ENCODE data around the gene UFSP2.

UFSP2 gene

GRCh38 chr4:185387957-185388356, 37.8 kb downstream of the UFSP2 start:
- Histone ChIP-seq H3K4me1 (ENCODE audit: control insufficient read depth in 5 of 5, insufficient read depth in 5 of 5, low read length in 5 of 5) (peaks cover 0 to 7% (median 0%) of the 10 kb centered on the region in 5 donors), H3K27ac (ENCODE audit: low read depth, low read length) (no peak overlapping the region), H3K9ac (ENCODE audit: low read length in 5 of 5) (no peak overlapping the region), H3K9me3 (ENCODE audit: control insufficient read depth in 5 of 5, low read length in 5 of 5) (no peaks in the 10 kb centered on the region), H3K36me3 (ENCODE audit: control insufficient read depth in 5 of 5, insufficient read depth in 5 of 5, low read length in 5 of 5) (no peaks in the 10 kb centered on the region), H3K4me3 (ENCODE audit: low read depth in 1 of 5, low read length in 5 of 5) (no peak overlapping the region), H3K27me3 (ENCODE audit: control insufficient read depth in 5 of 5, insufficient read depth in 4 of 5, low read length in 5 of 5) (peaks cover 0 to 5% (median 0%) of the 10 kb centered on the region in 5 donors)

GRCh38 chr4:185384930-185385331, 40.8 kb downstream of the UFSP2 start:
- peak overlapping the region in 1 of 5 donors; percentile 59 for H3K9ac ChIP-seq (ENCODE audit: low read length in 5 of 5)
- peaks cover 0 to 5% (median 0%) of the 10 kb centered on the region in 5 donors for H3K27me3 ChIP-seq (ENCODE audit: control insufficient read depth in 5 of 5, insufficient read depth in 4 of 5, low read length in 5 of 5)
- no peaks in the 10 kb centered on the region for H3K36me3 ChIP-seq (ENCODE audit: control insufficient read depth in 5 of 5, insufficient read depth in 5 of 5, low read length in 5 of 5)
- peaks cover 0 to 4% (median 3%) of the 10 kb centered on the region in 5 donors for H3K9me3 ChIP-seq (ENCODE audit: control insufficient read depth in 5 of 5, low read length in 5 of 5)
- peak overlapping the region; percentile 34 for H3K27ac ChIP-seq (ENCODE audit: low read depth, low read length)
- peak overlapping the region in 2 of 5 donors; percentile 17 to 29 for H3K4me3 ChIP-seq (ENCODE audit: low read depth in 1 of 5, low read length in 5 of 5)
- H3K4me1 ChIP-seq (ENCODE audit: control insufficient read depth in 5 of 5, insufficient read depth in 5 of 5, low read length in 5 of 5) = peaks cover 0 to 7% (median 0%) of the 10 kb centered on the region in 5 donors

GRCh38 chr4:185384061-185384460, 41.7 kb downstream of the UFSP2 start:
- Histone ChIP-seq H3K4me1 (ENCODE audit: control insufficient read depth in 5 of 5, insufficient read depth in 5 of 5, low read length in 5 of 5) (peaks cover 0 to 7% (median 0%) of the 10 kb centered on the region in 5 donors), H3K9me3 (ENCODE audit: control insufficient read depth in 5 of 5, low read length in 5 of 5) (peaks cover 0 to 4% (median 3%) of the 10 kb centered on the region in 5 donors), H3K36me3 (ENCODE audit: control insufficient read depth in 5 of 5, insufficient read depth in 5 of 5, low read length in 5 of 5) (no peaks in the 10 kb centered on the region), H3K4me3 (ENCODE audit: low read depth in 1 of 5, low read length in 5 of 5) (no peak overlapping the region), H3K9ac (ENCODE audit: low read length in 5 of 5) (no peak overlapping the region), H3K27me3 (ENCODE audit: control insufficient read depth in 5 of 5, insufficient read depth in 4 of 5, low read length in 5 of 5) (peaks cover 0 to 5% (median 0%) of the 10 kb centered on the region in 5 donors), H3K27ac (ENCODE audit: low read depth, low read length) (no peak overlapping the region)

GRCh38 chr4:185383451-185383850, 42.3 kb downstream of the UFSP2 start:
- Histone ChIP-seq H3K27me3 (ENCODE audit: control insufficient read depth in 5 of 5, insufficient read depth in 4 of 5, low read length in 5 of 5) (peaks cover 0 to 5% (median 0%) of the 10 kb centered on the region in 5 donors), H3K36me3 (ENCODE audit: control insufficient read depth in 5 of 5, insufficient read depth in 5 of 5, low read length in 5 of 5) (peaks cover 0 to under 1% (median 0%) of the 10 kb centered on the region in 5 donors), H3K9me3 (ENCODE audit: control insufficient read depth in 5 of 5, low read length in 5 of 5) (peaks cover 0 to 4% (median 3%) of the 10 kb centered on the region in 5 donors), H3K27ac (ENCODE audit: low read depth, low read length) (no peak overlapping the region), H3K9ac (ENCODE audit: low read length in 5 of 5) (no peak overlapping the region), H3K4me1 (ENCODE audit: control insufficient read depth in 5 of 5, insufficient read depth in 5 of 5, low read length in 5 of 5) (peaks cover 0 to 7% (median 0%) of the 10 kb centered on the region in 5 donors), H3K4me3 (ENCODE audit: low read depth in 1 of 5, low read length in 5 of 5) (no peak overlapping the region)

GRCh38 chr4:185382754-185383153, 43.0 kb downstream of the UFSP2 start:
- Histone ChIP-seq H3K4me1 (ENCODE audit: control insufficient read depth in 5 of 5, insufficient read depth in 5 of 5, low read length in 5 of 5) (peaks cover 0 to 7% (median 0%) of the 10 kb centered on the region in 5 donors), H3K27ac (ENCODE audit: low read depth, low read length) (no peak overlapping the region), H3K9ac (ENCODE audit: low read length in 5 of 5) (no peak overlapping the region), H3K4me3 (ENCODE audit: low read depth in 1 of 5, low read length in 5 of 5) (no peak overlapping the region), H3K36me3 (ENCODE audit: control insufficient read depth in 5 of 5, insufficient read depth in 5 of 5, low read length in 5 of 5) (peaks cover 0 to 3% (median 0%) of the 10 kb centered on the region in 5 donors), H3K27me3 (ENCODE audit: control insufficient read depth in 5 of 5, insufficient read depth in 4 of 5, low read length in 5 of 5) (peaks cover 0 to 5% (median 0%) of the 10 kb centered on the region in 5 donors), H3K9me3 (ENCODE audit: control insufficient read depth in 5 of 5, low read length in 5 of 5) (peaks cover 0 to 7% (median 3%) of the 10 kb centered on the region in 5 donors)

- no peak overlapping the region for H3K4me3 ChIP-seq (ENCODE audit: low read depth in 1 of 5, low read length in 5 of 5)
- H3K9ac ChIP-seq (ENCODE audit: low read length in 5 of 5) = no peak overlapping the region
- peaks cover 0 to 7% (median 0%) of the 10 kb centered on the region in 5 donors for H3K4me1 ChIP-seq (ENCODE audit: control insufficient read depth in 5 of 5, insufficient read depth in 5 of 5, low read length in 5 of 5)
- peaks cover 0 to 3% (median 0%) of the 10 kb centered on the region in 5 donors for H3K36me3 ChIP-seq (ENCODE audit: control insufficient read depth in 5 of 5, insufficient read depth in 5 of 5, low read length in 5 of 5)
- H3K9me3 ChIP-seq (ENCODE audit: control insufficient read depth in 5 of 5, low read length in 5 of 5) = peaks cover 0 to 7% (median 3%) of the 10 kb centered on the region in 5 donors
- H3K27ac ChIP-seq (ENCODE audit: low read depth, low read length) = no peak overlapping the region
- peaks cover 0 to 5% (median 0%) of the 10 kb centered on the region in 5 donors for H3K27me3 ChIP-seq (ENCODE audit: control insufficient read depth in 5 of 5, insufficient read depth in 4 of 5, low read length in 5 of 5)
Observed at GRCh38 chr4:185381288-185382196, 44.2 kb downstream of the UFSP2 start.

GRCh38 chr4:185380320-185380719, 45.4 kb downstream of the UFSP2 start:
- peaks cover 0 to 4% (median 0%) of the 10 kb centered on the region in 5 donors for H3K4me1 ChIP-seq (ENCODE audit: control insufficient read depth in 5 of 5, insufficient read depth in 5 of 5, low read length in 5 of 5)
- H3K9ac ChIP-seq (ENCODE audit: low read length in 5 of 5) = no peak overlapping the region
- peaks cover 0 to 7% (median 3%) of the 10 kb centered on the region in 5 donors for H3K9me3 ChIP-seq (ENCODE audit: control insufficient read depth in 5 of 5, low read length in 5 of 5)
- H3K4me3 ChIP-seq (ENCODE audit: low read depth in 1 of 5, low read length in 5 of 5) = no peak overlapping the region
- H3K27me3 ChIP-seq (ENCODE audit: control insufficient read depth in 5 of 5, insufficient read depth in 4 of 5, low read length in 5 of 5) = peaks cover 0 to 5% (median 0%) of the 10 kb centered on the region in 5 donors
- no peak overlapping the region for H3K27ac ChIP-seq (ENCODE audit: low read depth, low read length)
- H3K36me3 ChIP-seq (ENCODE audit: control insufficient read depth in 5 of 5, insufficient read depth in 5 of 5, low read length in 5 of 5) = peaks cover 0 to 3% (median 0%) of the 10 kb centered on the region in 5 donors

GRCh38 chr4:185379326-185380295, 46.2 kb downstream of the UFSP2 start:
- Histone ChIP-seq H3K27me3 (ENCODE audit: control insufficient read depth in 5 of 5, insufficient read depth in 4 of 5, low read length in 5 of 5) (peaks cover 0 to 5% (median 0%) of the 10 kb centered on the region in 5 donors), H3K27ac (ENCODE audit: low read depth, low read length) (no peak overlapping the region), H3K9ac (ENCODE audit: low read length in 5 of 5) (no peak overlapping the region), H3K36me3 (ENCODE audit: control insufficient read depth in 5 of 5, insufficient read depth in 5 of 5, low read length in 5 of 5) (peaks cover 0 to 3% (median 0%) of the 10 kb centered on the region in 5 donors), H3K4me3 (ENCODE audit: low read depth in 1 of 5, low read length in 5 of 5) (no peak overlapping the region), H3K9me3 (ENCODE audit: control insufficient read depth in 5 of 5, low read length in 5 of 5) (peaks cover 0 to 7% (median 3%) of the 10 kb centered on the region in 5 donors), H3K4me1 (ENCODE audit: control insufficient read depth in 5 of 5, insufficient read depth in 5 of 5, low read length in 5 of 5) (no peaks in the 10 kb centered on the region)

GRCh38 chr4:185378264-185378663, 47.5 kb downstream of the UFSP2 start:
- Histone ChIP-seq H3K4me3 (ENCODE audit: low read depth in 1 of 5, low read length in 5 of 5) (no peak overlapping the region), H3K27me3 (ENCODE audit: control insufficient read depth in 5 of 5, insufficient read depth in 4 of 5, low read length in 5 of 5) (peaks cover 0 to under 1% (median 0%) of the 10 kb centered on the region in 5 donors), H3K36me3 (ENCODE audit: control insufficient read depth in 5 of 5, insufficient read depth in 5 of 5, low read length in 5 of 5) (peaks cover 0 to 3% (median 0%) of the 10 kb centered on the region in 5 donors), H3K9me3 (ENCODE audit: control insufficient read depth in 5 of 5, low read length in 5 of 5) (peaks cover 0 to 7% (median 3%) of the 10 kb centered on the region in 5 donors), H3K9ac (ENCODE audit: low read length in 5 of 5) (no peak overlapping the region), H3K4me1 (ENCODE audit: control insufficient read depth in 5 of 5, insufficient read depth in 5 of 5, low read length in 5 of 5) (peaks cover 0 to 5% (median 0%) of the 10 kb centered on the region in 5 donors), H3K27ac (ENCODE audit: low read depth, low read length) (no peak overlapping the region)

All from subcutaneous abdominal adipose tissue (tissue), 5 donors.